RPMI7951 (cell line): Measurements from ENCODE around the gene CCNG2. TPM values are rescaled to one million over a fixed set of nuclear protein-coding genes. Genes with fewer than 3 reads are reported as not detected.
A peak's percentile ranks its signal among the peaks of the same experiment; 100 is the strongest.

ENCODE experiments used
- DNase-seq: peaks from one replicate; pipeline ENCODE4 v3.0.0-alpha.2; 2012; ENCODE audit warnings: low read depth
- total RNA-seq: library from RNA; depleted of rRNA; stranded (reverse); fragments of >200 nt; shearing (Covaris generic); gene quantifications from 2 replicates; pipeline ENCODE4 v1.2.3, GENCODE V29; 2014

Gene CCNG2
- total RNA-seq, 1 experiment from 2014 or later: 25.2 TPM

- no peak for DNase-seq
Measured at GRCh38 chr4:77147079-77147782, 9.8 kb upstream of the CCNG2 start.

GRCh38 chr4:77148078-77148477 lies 8.9 kb upstream of the CCNG2 start:
- no peak for DNase-seq

GRCh38 chr4:77149789-77150188 lies 7.2 kb upstream of the CCNG2 start:
- no peak for DNase-seq

- no peak for DNase-seq
Measured at GRCh38 chr4:77151241-77151640, 5.8 kb upstream of the CCNG2 start.

- no peak for DNase-seq
Measured at GRCh38 chr4:77152421-77152820, 4.6 kb upstream of the CCNG2 start.

GRCh38 chr4:77153006-77153405 lies 4.0 kb upstream of the CCNG2 start:
- DNase-seq: no peak

- DNase-seq: no peak
Measured at GRCh38 chr4:77154065-77154464, 2.9 kb upstream of the CCNG2 start.

GRCh38 chr4:77154761-77155499 lies 2.1 kb upstream of the CCNG2 start:
- no peak for DNase-seq

- DNase-seq: no peak
Measured at GRCh38 chr4:77155631-77156452, 1.2 kb upstream of the CCNG2 start.

GRCh38 chr4:77156533-77156911 lies 485 bp upstream of the CCNG2 start:
- DNase-seq: peak; percentile 99

- peak; percentile 86 for DNase-seq
Measured at GRCh38 chr4:77157859-77158486, 966 bp downstream of the CCNG2 start.

GRCh38 chr4:77158487-77158861 lies 1.5 kb downstream of the CCNG2 start:
- DNase-seq: no peak

GRCh38 chr4:77159806-77160205 lies 2.8 kb downstream of the CCNG2 start:
- no peak for DNase-seq

- DNase-seq: no peak
Measured at GRCh38 chr4:77163641-77164040, 6.6 kb downstream of the CCNG2 start.

- DNase-seq: no peak
Measured at GRCh38 chr4:77167173-77167572, 10.2 kb downstream of the CCNG2 start.

- no peak for DNase-seq
Measured at GRCh38 chr4:77167866-77168265, 10.9 kb downstream of the CCNG2 start.

- no peak for DNase-seq
Measured at GRCh38 chr4:77169481-77169880, 12.5 kb downstream of the CCNG2 start.

GRCh38 chr4:77170926-77171325 lies 13.9 kb downstream of the CCNG2 start:
- DNase-seq: no peak

- DNase-seq: peak; percentile 62
Measured at GRCh38 chr4:77172336-77172735, 15.3 kb downstream of the CCNG2 start.

- DNase-seq: peak; percentile 7
Measured at GRCh38 chr4:77174426-77174825, 17.4 kb downstream of the CCNG2 start.

- no peak for DNase-seq
Measured at GRCh38 chr4:77175201-77175611, 18.2 kb downstream of the CCNG2 start.

- no peak for DNase-seq
Measured at GRCh38 chr4:77176640-77177039, 19.6 kb downstream of the CCNG2 start.
